ENCODE measurements around the gene FN3KRP. TPM values are rescaled to one million over a fixed set of nuclear protein-coding genes. Genes with fewer than 3 reads are reported as not detected.

The FN3KRP gene
- total RNA-seq (2014; rRNA removed; shearing (Covaris generic)): 24.2 and 25.9 TPM in 2 replicates

DNA sequence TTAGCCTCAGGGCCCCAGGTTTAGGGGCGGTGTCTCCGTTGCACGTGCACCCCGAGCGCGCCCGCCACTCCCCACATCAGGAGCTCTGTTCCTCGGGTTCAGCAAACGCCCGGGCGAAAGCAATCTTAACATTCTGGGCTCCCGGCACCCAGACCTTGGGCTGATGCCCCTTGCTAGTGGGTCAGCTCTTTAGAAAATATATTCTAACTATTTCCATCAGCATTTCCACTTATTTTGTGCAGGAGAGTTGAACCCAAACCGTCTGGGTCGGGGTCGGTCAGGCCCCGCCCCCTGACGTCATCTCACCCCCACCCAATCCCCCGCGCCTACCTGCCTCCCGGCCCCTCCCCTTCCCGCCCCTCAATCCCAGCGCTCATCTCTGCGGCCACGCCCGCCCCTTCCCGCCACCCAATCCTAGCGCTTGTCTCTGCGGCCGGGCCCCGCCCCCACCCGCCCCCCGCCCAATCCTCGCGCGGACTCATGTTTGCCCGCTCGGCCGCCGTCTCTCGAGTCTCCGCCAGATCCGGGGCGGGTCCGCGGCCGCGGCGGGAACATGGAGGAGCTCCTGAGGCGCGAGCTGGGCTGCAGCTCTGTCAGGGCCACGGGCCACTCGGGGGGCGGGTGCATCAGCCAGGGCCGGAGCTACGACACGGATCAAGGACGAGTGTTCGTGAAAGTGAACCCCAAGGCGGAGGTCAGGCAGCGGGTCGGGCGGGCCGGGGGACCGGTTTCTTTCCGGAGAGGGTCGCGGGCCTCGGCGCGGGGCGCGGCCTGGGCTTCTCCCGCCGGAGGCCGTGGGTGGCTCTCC, at the start of gene FN3KRP:
TSS of gene FN3KRP (plus strand) at position 504 of the 808 bp plus-strand sequence. CDS start at position 554, 50 bp downstream.
- DNase-seq (ENCODE audit: low spot score): peak; percentile 88

DNA sequence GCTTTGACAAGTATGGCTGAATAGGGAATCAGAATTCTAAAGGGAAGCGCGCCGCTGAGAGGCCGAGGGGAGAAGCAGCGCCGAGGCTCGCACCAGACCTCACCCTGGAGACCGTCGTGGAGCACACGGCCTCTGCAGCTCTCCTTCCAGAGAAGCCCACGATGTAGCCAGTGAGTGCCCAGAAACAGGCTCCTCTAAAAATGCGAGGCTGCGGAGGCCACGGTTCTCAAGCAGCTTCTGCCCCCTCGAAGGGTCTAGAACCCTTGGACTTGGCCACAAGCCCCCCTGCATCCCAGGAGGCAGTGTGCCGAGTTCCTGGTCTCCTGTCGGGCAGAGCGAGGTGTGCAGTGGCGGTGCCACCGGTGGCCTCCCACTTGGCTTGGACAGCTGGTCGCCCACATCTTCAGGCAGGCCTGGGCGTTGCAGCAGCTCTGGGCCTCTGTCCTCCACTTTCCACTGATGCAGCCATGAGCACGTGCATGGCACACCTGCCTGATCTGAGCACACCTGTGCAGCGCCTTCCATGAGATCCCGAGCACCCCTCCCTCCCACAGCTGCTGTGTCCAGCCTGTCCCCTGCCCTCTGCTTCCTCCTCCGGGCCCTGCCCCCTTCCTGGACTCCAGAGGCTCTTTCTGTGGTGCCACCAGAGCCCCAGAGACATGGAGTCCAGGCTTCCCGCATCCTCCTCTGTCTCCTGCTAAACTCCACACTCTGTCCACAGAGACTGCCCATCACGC, 49.4 kb upstream of the FN3KRP start:
- no peak for DNase-seq (ENCODE audit: low spot score)

GRCh38 chr17:82667668-82668000, 48.9 kb upstream of the FN3KRP start:
- no peak for DNase-seq (ENCODE audit: low spot score)

DNA sequence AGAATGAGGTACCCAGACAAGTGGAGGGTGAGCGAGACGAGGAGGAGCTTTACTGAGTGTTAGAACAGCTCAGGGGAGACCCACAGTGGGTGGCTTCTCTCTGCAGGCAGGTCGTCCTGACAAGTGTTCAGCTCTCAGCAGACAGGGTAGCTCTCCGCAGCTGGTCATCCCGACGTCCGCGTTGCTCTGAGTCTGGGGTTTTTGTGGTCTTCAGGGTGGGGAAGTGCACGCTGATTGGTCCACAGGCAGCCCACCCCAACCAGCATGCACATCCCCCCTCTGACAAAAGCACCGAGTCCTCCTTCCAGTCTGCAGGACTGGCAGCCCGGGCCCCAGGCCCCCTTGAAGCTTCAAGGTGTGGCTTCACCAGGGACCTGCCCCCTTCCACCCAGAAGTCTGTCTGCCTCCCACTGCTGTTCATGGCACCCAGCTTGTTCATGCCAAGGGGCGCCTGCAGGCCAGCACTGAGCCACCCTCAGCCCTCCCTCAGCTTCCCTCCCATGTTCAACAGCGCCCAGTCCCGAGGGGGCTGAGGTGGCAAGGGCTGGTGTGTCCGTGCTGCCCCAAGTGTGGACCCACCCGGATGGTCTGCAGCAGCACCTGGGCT, 48.4 kb upstream of the FN3KRP start:
- DNase-seq (ENCODE audit: low spot score): no peak

DNA sequence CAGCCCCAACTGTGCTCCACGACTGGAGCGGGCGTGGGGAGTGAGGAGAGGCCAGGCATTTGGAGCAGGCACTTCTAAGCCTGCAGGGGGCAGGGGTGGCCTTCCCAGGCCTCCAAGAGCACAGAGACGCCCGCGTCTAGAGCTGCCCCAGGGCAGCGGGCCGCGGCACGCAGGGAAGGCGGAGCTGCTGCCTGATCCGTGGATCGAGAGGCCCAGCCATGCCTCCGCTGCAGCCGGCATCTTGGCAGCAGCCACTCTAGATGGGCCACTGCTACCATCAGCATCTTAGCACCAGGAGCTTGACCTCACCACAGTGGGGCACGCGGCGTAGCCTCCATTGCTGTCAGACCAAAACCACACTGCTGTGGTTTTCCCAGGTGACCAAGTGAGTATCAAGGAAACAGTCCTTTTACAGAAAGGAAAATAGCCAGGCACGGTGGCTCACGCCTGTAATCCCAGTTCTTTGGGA, 47.8 kb upstream of the FN3KRP start:
- peak; percentile 86 for DNase-seq (ENCODE audit: low spot score)

- DNase-seq (ENCODE audit: low spot score): no peak
Measured at GRCh38 chr17:82670661-82671450, 45.6 kb upstream of the FN3KRP start.

DNA sequence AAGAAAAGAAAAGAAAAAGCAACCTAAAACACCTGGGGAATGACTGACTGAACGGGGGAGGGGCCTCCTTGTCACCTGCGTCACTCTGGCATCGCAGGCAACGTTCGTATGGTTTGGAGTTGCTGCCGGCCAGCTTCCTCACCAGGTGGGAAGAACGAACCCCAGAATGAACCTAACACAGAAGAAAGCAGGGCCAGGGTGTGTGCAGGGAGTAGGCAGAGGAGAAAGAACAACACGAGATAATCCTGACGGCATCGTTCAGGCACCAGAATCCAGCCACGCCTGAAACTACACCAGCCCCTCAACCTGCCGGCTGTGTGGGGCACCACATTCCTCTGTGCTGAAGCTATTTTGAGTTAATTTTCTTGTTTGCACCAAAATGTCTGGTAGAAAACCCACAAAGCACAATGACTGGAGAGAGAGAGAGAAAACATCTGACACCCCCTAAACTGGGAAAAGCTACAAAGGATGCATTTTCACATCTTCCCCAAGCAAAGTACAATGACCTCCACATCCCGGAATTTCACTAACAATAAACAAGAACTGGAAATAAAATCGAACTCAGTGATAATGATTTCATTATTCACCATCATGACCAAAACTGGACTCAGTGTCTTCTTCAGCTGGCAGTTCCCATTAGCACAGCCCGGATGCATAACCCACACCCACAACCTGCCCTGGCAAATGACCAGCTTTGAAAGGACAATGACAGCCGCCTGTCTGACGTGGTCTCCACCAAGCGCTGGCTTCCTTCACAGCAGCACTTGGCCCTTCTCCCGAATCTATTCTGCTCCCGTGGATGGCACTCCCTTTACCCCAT, 41.6 kb upstream of the FN3KRP start:
- no peak for DNase-seq (ENCODE audit: low spot score)

GRCh38 chr17:82675476-82676245, 40.8 kb upstream of the FN3KRP start:
- DNase-seq (ENCODE audit: low spot score): no peak

- DNase-seq (ENCODE audit: low spot score): no peak
Measured at GRCh38 chr17:82677353-82677925, 39.1 kb upstream of the FN3KRP start.

DNA sequence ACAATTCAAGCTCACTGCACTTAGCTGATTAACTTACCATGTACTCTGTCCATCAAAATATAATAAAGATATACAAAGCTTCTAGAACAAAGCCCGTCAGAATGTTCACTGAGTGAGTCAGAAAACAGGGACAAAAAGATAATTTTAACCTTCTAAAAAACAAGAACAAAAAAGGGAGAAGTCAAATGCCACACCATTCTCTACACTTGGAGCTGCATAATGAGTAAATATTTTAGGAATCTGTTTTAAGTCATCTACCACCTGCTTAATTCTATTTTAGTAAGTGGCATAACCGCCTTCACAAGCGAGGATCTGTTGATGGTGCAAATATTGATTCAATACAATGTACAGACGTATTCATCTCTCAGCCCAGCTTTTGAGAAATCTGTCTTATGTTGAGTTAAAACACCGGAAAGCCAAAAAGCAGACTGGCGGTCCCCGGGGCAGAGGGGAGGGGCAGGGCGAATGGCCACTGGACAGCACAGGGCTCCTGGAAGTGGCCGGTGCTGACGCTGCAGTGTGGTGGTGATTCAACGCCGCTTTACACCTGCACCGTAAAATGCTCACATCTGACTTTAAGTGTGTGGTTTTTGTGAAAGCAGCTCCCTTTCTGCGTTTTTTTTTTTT, 38.1 kb upstream of the FN3KRP start:
- no peak for DNase-seq (ENCODE audit: low spot score)

DNA sequence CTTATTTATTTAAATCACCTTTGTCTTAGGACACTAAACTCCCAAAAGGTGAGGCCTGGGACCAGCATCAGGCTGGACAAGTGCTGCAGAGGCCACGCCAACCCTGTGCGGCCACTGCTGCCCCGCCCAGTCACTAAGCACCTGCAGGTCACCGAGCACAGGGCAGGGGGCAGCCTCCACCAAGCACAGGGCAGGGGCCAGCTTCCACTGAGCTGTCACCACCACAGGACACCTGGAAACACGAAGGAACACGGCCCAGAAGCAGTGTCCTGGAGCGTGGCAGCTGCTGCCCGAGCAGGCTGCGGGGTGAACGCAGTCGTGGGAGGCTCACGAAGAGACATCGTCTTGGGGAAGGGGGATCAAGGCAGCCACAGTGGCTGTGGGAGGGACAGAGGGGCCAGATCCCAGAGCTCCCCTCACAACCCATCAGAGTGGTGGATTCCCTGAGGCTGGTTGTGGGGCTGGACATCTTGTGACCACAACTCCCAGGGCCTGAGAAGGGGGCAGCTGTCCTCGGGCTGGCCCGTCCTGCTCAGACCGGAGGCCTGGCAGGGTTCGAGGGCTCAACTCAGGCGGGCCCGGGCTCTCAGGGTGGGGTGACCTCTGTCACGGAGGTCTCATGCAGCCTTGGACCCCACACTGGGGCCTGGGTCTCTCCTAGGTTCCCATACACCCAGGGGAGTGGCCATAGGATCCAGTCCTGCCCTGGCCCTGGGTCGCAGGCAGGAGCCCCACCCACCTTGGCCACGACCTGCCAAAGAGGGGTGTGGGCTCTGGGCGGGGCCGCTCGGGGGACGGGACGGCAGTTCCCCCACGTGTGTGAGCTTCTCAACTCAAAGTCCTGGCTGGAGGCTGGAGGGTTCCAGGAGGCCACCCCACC, 36.7 kb upstream of the FN3KRP start:
- no peak for DNase-seq (ENCODE audit: low spot score)

- no peak for DNase-seq (ENCODE audit: low spot score)
Measured at GRCh38 chr17:82681547-82681946, 35.0 kb upstream of the FN3KRP start.

GRCh38 chr17:82683534-82683933, 33.0 kb upstream of the FN3KRP start:
- no peak for DNase-seq (ENCODE audit: low spot score)

- peak; percentile 80 for DNase-seq (ENCODE audit: low spot score)
Measured at GRCh38 chr17:82684228-82684841, 32.2 kb upstream of the FN3KRP start.

DNA sequence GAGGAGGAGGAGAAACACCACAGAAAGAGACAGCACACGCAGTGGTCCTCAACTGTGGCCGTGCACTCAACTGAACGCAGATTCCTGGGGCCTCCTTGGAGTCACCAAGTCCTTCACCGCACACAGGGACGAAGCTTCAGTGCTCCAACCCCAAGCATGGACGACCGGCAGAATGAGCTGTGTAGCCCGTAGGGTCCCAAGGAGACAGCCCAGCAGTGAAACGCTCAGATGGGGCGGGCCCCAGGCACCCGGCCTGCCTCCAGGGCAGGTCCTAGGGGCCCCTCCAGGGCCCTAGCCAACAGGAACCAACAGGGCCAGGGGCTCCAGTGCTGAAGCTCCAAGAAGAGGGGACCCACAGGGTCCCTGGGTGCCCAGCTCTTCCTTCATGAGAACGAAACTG, 31.2 kb upstream of the FN3KRP start:
- DNase-seq (ENCODE audit: low spot score): no peak

DNA sequence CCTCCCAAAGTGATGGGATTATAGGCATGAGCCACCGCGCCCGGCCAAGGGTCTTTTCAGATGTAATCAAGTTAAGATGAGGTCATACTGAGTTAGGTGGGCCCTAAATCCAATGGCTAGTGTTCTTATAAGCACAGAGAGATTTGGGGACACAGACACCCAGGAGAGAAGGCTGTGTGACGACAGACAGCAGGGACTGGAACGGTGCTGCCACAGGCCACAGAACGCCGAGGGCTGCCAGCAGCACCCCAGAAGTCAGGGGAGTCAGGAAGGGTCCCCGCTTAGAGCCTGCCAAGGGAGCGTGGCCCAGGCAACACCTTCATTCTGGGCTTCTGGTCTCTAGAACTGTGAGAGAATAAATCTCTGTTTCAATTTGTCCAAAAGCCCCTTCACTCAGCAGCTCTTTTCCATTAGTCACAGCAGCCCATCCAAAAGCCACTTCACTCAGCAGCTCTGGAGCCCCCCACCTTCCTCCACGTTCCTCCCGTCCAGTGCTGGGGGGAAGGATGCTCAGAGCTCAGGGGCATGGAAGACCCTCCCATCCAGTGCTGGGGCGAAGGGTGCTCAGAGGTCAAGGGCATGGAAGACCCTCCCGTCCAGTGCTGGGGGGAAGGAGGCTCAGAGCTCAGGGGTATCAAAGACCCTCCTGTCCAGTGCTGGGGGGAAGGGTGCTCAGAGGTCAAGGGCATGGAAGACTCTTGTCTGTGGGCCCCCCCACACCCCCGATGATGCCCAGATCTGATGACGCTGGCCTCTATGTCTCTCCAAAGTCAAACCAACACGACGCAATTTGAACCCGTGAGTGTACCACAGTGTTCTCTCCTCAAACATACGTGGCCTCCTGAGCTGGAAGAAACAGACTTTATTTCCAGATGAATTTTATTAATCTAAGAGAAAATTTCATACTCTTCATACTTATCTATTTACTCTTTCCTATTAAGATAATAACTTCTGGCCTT, 29.9 kb upstream of the FN3KRP start:
- DNase-seq (ENCODE audit: low spot score): no peak

All from HT-29 (cell line).